NCI-H187 treated with DMSO at 0.1 percent for 48 hours (cell line): ENCODE data around the gene MAP2K6.

ENCODE experiments used
- DNase-seq: peaks from one replicate; lab custom pipeline; 2025; lab: John Stamatoyannopoulos, UW

Gene MAP2K6

GRCh38 chr17:69427486-69428197 is 13.1 kb downstream of the MAP2K6 start:
- DNase-seq = no peak

- DNase-seq = no peak
Observed at GRCh38 chr17:69428252-69428980, 13.9 kb downstream of the MAP2K6 start.

- no peak for DNase-seq
Observed at GRCh38 chr17:69430488-69430887, 16.0 kb downstream of the MAP2K6 start.

- DNase-seq = no peak
Observed at GRCh38 chr17:69431835-69432234, 17.3 kb downstream of the MAP2K6 start.

- DNase-seq = no peak
Observed at GRCh38 chr17:69433093-69433492, 18.6 kb downstream of the MAP2K6 start.

GRCh38 chr17:69434164-69434579 is 19.7 kb downstream of the MAP2K6 start:
- DNase-seq = no peak

GRCh38 chr17:69435971-69436696 is 21.6 kb downstream of the MAP2K6 start:
- no peak for DNase-seq

- no peak for DNase-seq
Observed at GRCh38 chr17:69437475-69437874, 23.0 kb downstream of the MAP2K6 start.

- no peak for DNase-seq
Observed at GRCh38 chr17:69438776-69439175, 24.3 kb downstream of the MAP2K6 start.

GRCh38 chr17:69441179-69441578 is 26.7 kb downstream of the MAP2K6 start:
- no peak for DNase-seq

- no peak for DNase-seq
Observed at GRCh38 chr17:69443138-69443537, 28.6 kb downstream of the MAP2K6 start.

GRCh38 chr17:69444023-69444422 is 29.5 kb downstream of the MAP2K6 start:
- DNase-seq = no peak

GRCh38 chr17:69445132-69445531 is 30.6 kb downstream of the MAP2K6 start:
- DNase-seq = no peak

- DNase-seq = no peak
Observed at GRCh38 chr17:69447726-69448125, 33.2 kb downstream of the MAP2K6 start.

- no peak for DNase-seq
Observed at GRCh38 chr17:69448431-69449102, 34.1 kb downstream of the MAP2K6 start.

GRCh38 chr17:69450131-69450530 is 35.6 kb downstream of the MAP2K6 start:
- no peak for DNase-seq

GRCh38 chr17:69450918-69451317 is 36.4 kb downstream of the MAP2K6 start:
- DNase-seq = no peak

GRCh38 chr17:69451416-69452394 is 37.2 kb downstream of the MAP2K6 start:
- DNase-seq = no peak

- DNase-seq = no peak
Observed at GRCh38 chr17:69452664-69453260, 38.3 kb downstream of the MAP2K6 start.

GRCh38 chr17:69454051-69454450 is 39.6 kb downstream of the MAP2K6 start:
- no peak for DNase-seq

GRCh38 chr17:69455040-69455439 is 40.5 kb downstream of the MAP2K6 start:
- DNase-seq = no peak
